RWPE2 (cell line): ENCODE results near the gene PSMD1.

ENCODE experiments used
- ATAC-seq: fragments of 200-7000 bp; cut with Tn5 transposase; 3 replicates; pipeline ENCODE4 v1.9.1; 2021; ENCODE audit warnings: low read depth
- DNase-seq: peaks from one replicate; pipeline ENCODE4 v3.0.0-alpha.2; 2020; ENCODE audit warnings: low spot score
- H3K27ac ChIP-seq: fragments of 450-650 bp; 2 replicates; pipeline ENCODE4 v1.5.1; 2017; ENCODE audit warnings: mild to moderate bottlenecking; ENCODE audit not compliant: poor library complexity, severe bottlenecking
- H3K27me3 ChIP-seq: fragments of 250-450 bp; sonication (Bioruptor Pico); 2 replicates; pipeline ENCODE4 v1.5.1; 2021; ENCODE audit warnings: mild to moderate bottlenecking, moderate library complexity; ENCODE audit not compliant: insufficient read depth, poor library complexity, severe bottlenecking
- H3K36me3 ChIP-seq: fragments of 250-450 bp; sonication (Bioruptor Pico); 2 replicates; pipeline ENCODE4 v1.5.1; 2020; ENCODE audit warnings: low read depth, mild to moderate bottlenecking, moderate library complexity
- H3K4me1 ChIP-seq: fragments of 250-450 bp; sonication (Bioruptor Pico); 2 replicates; pipeline ENCODE4 v1.5.1; 2021; ENCODE audit warnings: mild to moderate bottlenecking, moderate library complexity; ENCODE audit not compliant: insufficient read depth, poor library complexity, severe bottlenecking
- H3K4me3 ChIP-seq: fragments of 250-450 bp; sonication (Bioruptor Pico); 2 replicates; pipeline ENCODE4 v1.5.1; 2021; ENCODE audit warnings: mild to moderate bottlenecking, moderate library complexity; ENCODE audit not compliant: severe bottlenecking
- H3K9me3 ChIP-seq: fragments of 250-450 bp; sonication (Bioruptor Pico); 2 replicates; pipeline ENCODE4 v1.5.1; 2021; ENCODE audit warnings: mild to moderate bottlenecking, moderate library complexity; ENCODE audit not compliant: severe bottlenecking
- CTCF ChIP-seq: fragments of 450-650 bp; IDR thresholded peaks from one replicate; pipeline ENCODE4 v1.5.1; 2017; ENCODE audit warnings: mild to moderate bottlenecking, moderate library complexity; ENCODE audit not compliant: poor library complexity, severe bottlenecking

The PSMD1 gene

GRCh38 chr2:231010201-231010730 is 46.4 kb upstream of the PSMD1 start:
- Histone ChIP-seq H3K4me1 (no peaks in the 10 kb centered on the region), H3K36me3 (no peaks in the 10 kb centered on the region), H3K4me3 (no peak overlapping the region), H3K9me3 (no peaks in the 10 kb centered on the region), H3K27ac (no peak overlapping the region), H3K27me3 (no peaks in the 10 kb centered on the region)
- no peak for ATAC-seq
- TF ChIP-seq CTCF, result no peak
- DNase-seq, result no peak

GRCh38 chr2:231011526-231011925 is 45.1 kb upstream of the PSMD1 start:
- TF ChIP-seq CTCF, result no peak
- ATAC-seq, result no peak
- Histone ChIP-seq H3K4me3 (no peak overlapping the region), H3K4me1 (no peaks in the 10 kb centered on the region), H3K27ac (no peak overlapping the region), H3K27me3 (no peaks in the 10 kb centered on the region), H3K36me3 (no peaks in the 10 kb centered on the region), H3K9me3 (no peaks in the 10 kb centered on the region)
- no peak for DNase-seq

- H3K36me3 ChIP-seq, result no peaks in the 10 kb centered on the region
- no peaks in the 10 kb centered on the region for H3K9me3 ChIP-seq
- no peaks in the 10 kb centered on the region for H3K27me3 ChIP-seq
- no peaks in the 10 kb centered on the region for H3K4me1 ChIP-seq
- no peak for TF ChIP-seq CTCF
- ATAC-seq (no peak), DNase-seq (no peak)
- H3K4me3 ChIP-seq, result no peak overlapping the region
- no peak overlapping the region for H3K27ac ChIP-seq
These were observed 44.2 kb upstream of the PSMD1 start for GRCh38 chr2:231012463-231012862.

- Histone ChIP-seq H3K36me3 (no peaks in the 10 kb centered on the region), H3K27ac (no peak overlapping the region), H3K4me3 (no peak overlapping the region), H3K4me1 (no peaks in the 10 kb centered on the region), H3K9me3 (no peaks in the 10 kb centered on the region), H3K27me3 (no peaks in the 10 kb centered on the region)
- no peak for DNase-seq
- ATAC-seq, result no peak
- TF ChIP-seq CTCF, result no peak
These were observed 42.8 kb upstream of the PSMD1 start for GRCh38 chr2:231013820-231014219.

- no peak for TF ChIP-seq CTCF
- Histone ChIP-seq H3K27ac (no peak overlapping the region), H3K9me3 (no peaks in the 10 kb centered on the region), H3K36me3 (no peaks in the 10 kb centered on the region), H3K27me3 (no peaks in the 10 kb centered on the region), H3K4me1 (no peaks in the 10 kb centered on the region), H3K4me3 (no peak overlapping the region)
- ATAC-seq (no peak), DNase-seq (no peak)
These were observed 41.2 kb upstream of the PSMD1 start for GRCh38 chr2:231015478-231015877.
